GM12891 (cell line): ENCODE measurements around the gene MED13L.

Source experiments
- PAX5 ChIP-seq: IDR thresholded peaks from 2 replicates; pipeline ENCODE4 v1.6.1; 2011; ENCODE audit warnings: low read length, moderate library complexity, mild to moderate bottlenecking; ENCODE audit not compliant: insufficient read depth, severe bottlenecking
- POLR2A ChIP-seq: IDR thresholded peaks from 2 replicates; pipeline ENCODE4 v1.6.1; 2011; ENCODE audit warnings: low read depth, low read length, control low read depth
- POLR2AphosphoS5 ChIP-seq: IDR thresholded peaks from 2 replicates; pipeline ENCODE4 v1.6.1; 2011; ENCODE audit warnings: low read depth, low read length, control low read depth
- POU2F2 ChIP-seq: IDR thresholded peaks from 2 replicates; pipeline ENCODE4 v1.6.1; 2011; ENCODE audit warnings: low read depth, mild to moderate bottlenecking, control low read depth, low read length, moderate library complexity
- SPI1 ChIP-seq: IDR thresholded peaks from 2 replicates; pipeline ENCODE4 v1.6.1; 2011; ENCODE audit warnings: low read depth, low read length, control low read depth
- TAF1 ChIP-seq: IDR thresholded peaks from 2 replicates; pipeline ENCODE4 v1.6.1; 2011; ENCODE audit warnings: low read depth, low read length, control low read depth

GRCh38 chr12:116267948-116268347 is 9.5 kb downstream of the MED13L start:
- no peak for TF ChIP-seq POLR2A
- TF ChIP-seq POLR2AphosphoS5, result no peak
- no peak for TF ChIP-seq TAF1
- TF ChIP-seq SPI1, result no peak
- no peak for TF ChIP-seq PAX5
- TF ChIP-seq POU2F2, result no peak
